PFSK-1 (cell line): ENCODE measurements around the gene PON1.

Source experiments
- FOXP2 ChIP-seq: optimal IDR thresholded peaks from 2 replicates; pipeline ENCODE3; 2011; ENCODE audit warnings: borderline replicate concordance, control low read depth, inconsistent platforms; ENCODE audit not compliant: insufficient read depth; ENCODE audit errors: extremely low read length, extremely low read depth
- POLR2AphosphoS5 ChIP-seq: IDR thresholded peaks from 2 replicates; pipeline ENCODE4 v1.6.1; 2012; ENCODE audit warnings: low read depth, mild to moderate bottlenecking, control low read depth, low read length, moderate library complexity
- SIN3A ChIP-seq: IDR thresholded peaks from 2 replicates; pipeline ENCODE4 v1.6.1; 2012; ENCODE audit warnings: mild to moderate bottlenecking, low read length, moderate library complexity, borderline replicate concordance; ENCODE audit not compliant: insufficient read depth
- TAF1 ChIP-seq: IDR thresholded peaks from 2 replicates; pipeline ENCODE4 v1.6.1; 2012; ENCODE audit warnings: low read length, control low read depth, borderline replicate concordance; ENCODE audit not compliant: insufficient read depth
- TF ChIP-seq, protein P1 (sequence below), 2 experiments: IDR thresholded peaks; 2 replicates each; pipeline versions ENCODE4 v1.6.1 to v1.8.0; 2011 to 2012; ENCODE audit warnings: low read depth in 2 of 2, low read length in 2 of 2, control low read depth in 1 of 2, inconsistent platforms in 1 of 2, mild to moderate bottlenecking in 1 of 2, moderate library complexity in 1 of 2; ENCODE audit not compliant: insufficient read depth in 1 of 2

The PON1 gene

DNA sequence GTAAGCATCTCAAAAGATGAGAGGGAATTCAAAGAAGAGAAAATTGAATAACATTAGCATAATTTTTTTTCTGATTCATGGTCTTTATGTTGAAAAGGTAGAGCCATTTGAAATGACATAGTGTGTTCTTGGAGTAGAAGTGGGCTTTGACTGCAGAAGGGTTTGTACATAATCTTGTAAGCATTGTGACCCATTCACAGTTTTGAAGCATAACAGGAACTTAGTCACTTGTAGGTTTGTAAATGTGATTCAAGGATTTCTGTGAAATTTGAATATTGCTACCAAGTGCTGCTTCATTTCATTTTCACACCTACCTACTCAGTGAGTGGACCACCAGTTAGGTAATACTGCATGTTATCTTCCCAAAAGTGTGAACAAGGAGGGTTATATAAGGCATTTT is 68.6 kb downstream of the PON1 start:
- TF ChIP-seq POLR2AphosphoS5 (no peak), FOXP2 (no peak), TAF1 (no peak), SIN3A (no peak)
- TF ChIP-seq, protein P1, sequence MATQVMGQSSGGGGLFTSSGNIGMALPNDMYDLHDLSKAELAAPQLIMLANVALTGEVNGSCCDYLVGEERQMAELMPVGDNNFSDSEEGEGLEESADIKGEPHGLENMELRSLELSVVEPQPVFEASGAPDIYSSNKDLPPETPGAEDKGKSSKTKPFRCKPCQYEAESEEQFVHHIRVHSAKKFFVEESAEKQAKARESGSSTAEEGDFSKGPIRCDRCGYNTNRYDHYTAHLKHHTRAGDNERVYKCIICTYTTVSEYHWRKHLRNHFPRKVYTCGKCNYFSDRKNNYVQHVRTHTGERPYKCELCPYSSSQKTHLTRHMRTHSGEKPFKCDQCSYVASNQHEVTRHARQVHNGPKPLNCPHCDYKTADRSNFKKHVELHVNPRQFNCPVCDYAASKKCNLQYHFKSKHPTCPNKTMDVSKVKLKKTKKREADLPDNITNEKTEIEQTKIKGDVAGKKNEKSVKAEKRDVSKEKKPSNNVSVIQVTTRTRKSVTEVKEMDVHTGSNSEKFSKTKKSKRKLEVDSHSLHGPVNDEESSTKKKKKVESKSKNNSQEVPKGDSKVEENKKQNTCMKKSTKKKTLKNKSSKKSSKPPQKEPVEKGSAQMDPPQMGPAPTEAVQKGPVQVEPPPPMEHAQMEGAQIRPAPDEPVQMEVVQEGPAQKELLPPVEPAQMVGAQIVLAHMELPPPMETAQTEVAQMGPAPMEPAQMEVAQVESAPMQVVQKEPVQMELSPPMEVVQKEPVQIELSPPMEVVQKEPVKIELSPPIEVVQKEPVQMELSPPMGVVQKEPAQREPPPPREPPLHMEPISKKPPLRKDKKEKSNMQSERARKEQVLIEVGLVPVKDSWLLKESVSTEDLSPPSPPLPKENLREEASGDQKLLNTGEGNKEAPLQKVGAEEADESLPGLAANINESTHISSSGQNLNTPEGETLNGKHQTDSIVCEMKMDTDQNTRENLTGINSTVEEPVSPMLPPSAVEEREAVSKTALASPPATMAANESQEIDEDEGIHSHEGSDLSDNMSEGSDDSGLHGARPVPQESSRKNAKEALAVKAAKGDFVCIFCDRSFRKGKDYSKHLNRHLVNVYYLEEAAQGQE (IDR thresholded peaks at IDR 0.05; ENCODE audit: insufficient read depth in 1 of 2, low read depth in 2 of 2, low read length in 2 of 2), result no peak

DNA sequence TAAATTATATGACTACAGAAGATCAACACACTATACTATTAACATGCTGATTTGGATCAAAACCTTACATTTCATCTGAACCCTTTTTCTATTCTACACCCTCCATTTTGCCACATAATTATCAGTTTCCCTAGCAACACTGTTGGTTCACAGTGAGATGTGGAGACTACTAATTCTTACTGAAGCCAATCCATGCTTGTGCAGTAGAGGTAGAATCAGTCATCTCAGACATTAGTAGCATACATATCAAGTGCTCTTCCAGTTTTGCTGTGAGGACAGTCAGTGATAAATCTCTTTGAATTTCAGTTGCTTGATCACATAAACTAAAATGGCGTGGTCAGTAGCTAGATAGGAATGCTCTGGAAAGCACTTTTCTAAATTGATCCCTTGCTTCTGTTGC is 70.3 kb downstream of the PON1 start:
- TF ChIP-seq, protein P1 (IDR thresholded peaks at IDR 0.05; ENCODE audit: insufficient read depth in 1 of 2, low read depth in 2 of 2, low read length in 2 of 2), result no peak
- TF ChIP-seq POLR2AphosphoS5 (no peak), SIN3A (no peak), TAF1 (no peak), FOXP2 (no peak)

DNA sequence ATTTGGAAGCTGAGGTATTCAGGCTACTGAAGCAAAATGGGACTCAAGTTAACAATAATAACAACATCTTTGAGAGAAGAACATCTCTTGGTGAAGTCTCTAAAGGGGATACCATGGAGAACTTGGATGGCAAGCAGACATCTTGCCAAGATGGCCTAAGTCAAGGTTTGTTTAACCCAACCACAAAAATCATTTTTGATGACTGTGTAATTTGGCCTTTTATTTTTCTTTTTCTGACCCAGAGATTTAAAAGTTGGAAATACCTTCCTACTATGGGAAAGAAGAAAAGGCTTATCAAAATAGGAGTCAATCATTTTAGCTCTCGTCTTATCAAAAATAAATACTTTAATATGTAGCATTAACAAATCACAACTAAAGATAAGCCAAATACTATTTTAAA is 72.4 kb downstream of the PON1 start:
- TF ChIP-seq FOXP2 (no peak), POLR2AphosphoS5 (no peak), TAF1 (no peak), SIN3A (no peak)
- TF ChIP-seq, protein P1 (IDR thresholded peaks at IDR 0.05; ENCODE audit: insufficient read depth in 1 of 2, low read depth in 2 of 2, low read length in 2 of 2), result no peak

DNA sequence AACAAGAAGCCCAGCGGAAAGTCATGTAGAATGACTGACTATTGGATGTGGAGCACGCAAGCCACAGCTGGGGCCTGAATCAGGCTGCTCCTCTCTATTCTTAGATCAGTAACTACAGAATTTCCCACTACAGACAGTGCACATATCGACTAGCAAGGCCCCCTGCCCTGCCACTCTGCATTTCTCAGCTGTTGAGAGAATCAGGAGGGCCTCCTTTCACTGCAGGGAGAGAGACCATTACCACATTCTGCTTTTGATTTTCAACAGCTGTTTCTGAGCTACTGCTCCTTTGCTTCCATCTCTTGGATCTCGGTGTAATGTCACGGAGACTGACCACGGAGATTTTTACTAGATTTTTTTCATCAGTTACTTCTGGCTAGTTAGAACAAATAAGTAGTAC is 73.8 kb downstream of the PON1 start:
- TF ChIP-seq FOXP2, result no peak
- no peak for TF ChIP-seq TAF1
- no peak for TF ChIP-seq SIN3A
- no peak for TF ChIP-seq POLR2AphosphoS5
- TF ChIP-seq, protein P1 (IDR thresholded peaks at IDR 0.05; ENCODE audit: insufficient read depth in 1 of 2, low read depth in 2 of 2, low read length in 2 of 2), result no peak
